Activated T-cell treated with anti-CD3 and anti-CD28 coated beads, Interleukin-2, amount 50 U/mL, for 4 hours (primary cell): Measurements from ENCODE around the gene METTL9. TPM values are rescaled to one million over a fixed set of nuclear protein-coding genes. Genes with fewer than 3 reads are reported as not detected.
"Not testable (repeated sequence)": the region's sequence is repeated elsewhere in the genome, so short reads cannot be mapped to it uniquely, and the experiment has no call there.

ENCODE experiments used
- ATAC-seq, 2 donors: fragments of 200-7000 bp; cut with Tn5 transposase; one replicate each; pipeline ENCODE4 v1.10.0; 2021
- DNase-seq: peaks from one replicate; pipeline ENCODE4 v3.0.0-alpha.2; 2020
- H3K27me3 Mint-ChIP-seq: one replicate; pipeline ENCODE4 v1.8.0; 2021; ENCODE audit warnings: low read depth, mixed read lengths
- H3K36me3 Mint-ChIP-seq: one replicate; pipeline ENCODE4 v1.8.0; 2022; ENCODE audit warnings: mixed read lengths; ENCODE audit not compliant: insufficient read depth
- H3K4me1 Mint-ChIP-seq: one replicate; pipeline ENCODE4 v1.8.0; 2021; ENCODE audit warnings: low read depth, mixed read lengths
- H3K4me3 Mint-ChIP-seq: one replicate; pipeline ENCODE4 v1.8.0; 2021; ENCODE audit warnings: mild to moderate bottlenecking, moderate library complexity, mixed read lengths
- H3K9me3 Mint-ChIP-seq: one replicate; pipeline ENCODE4 v1.8.0; 2021; ENCODE audit warnings: mixed read lengths
- total RNA-seq, 3 donors: library from RNA; stranded (reverse); gene quantifications; one replicate each; pipeline ENCODE4 v1.2.1, GENCODE V29; 2021

Gene METTL9
- total RNA-seq: 10 to 100 TPM; 66.4 to 75.8 (median 69.3) TPM

GRCh38 chr16:21599122-21600030 is at the start of gene METTL9:
Gene METTL9 (plus strand): TSS chr16:21599577. CDS start chr16:21599734, 157 bp downstream.
- peak; percentile 93 for DNase-seq
- no peaks in the 10 kb centered on the region for H3K9me3 Mint-ChIP-seq

GRCh38 chr16:21549975-21550374 is 49.4 kb upstream of the METTL9 start:
- not testable (repeated sequence) for H3K4me1 Mint-ChIP-seq, H3K4me3 Mint-ChIP-seq, H3K9me3 Mint-ChIP-seq, H3K27me3 Mint-ChIP-seq, DNase-seq, H3K36me3 Mint-ChIP-seq, ATAC-seq

More at GRCh38 chr16:21599122-21600030, at the start of gene METTL9:
- Mint-ChIP-seq H3K4me1 (peaks cover 53% of the 10 kb centered on the region), H3K27me3 (no peaks in the 10 kb centered on the region), H3K36me3 (no peaks in the 10 kb centered on the region), H3K4me3 (peak within 1 kb of the TSS; percentile 90)
- ATAC-seq: peak; percentile 95

GRCh38 chr16:21550435-21550834 is 48.9 kb upstream of the METTL9 start:
- H3K4me3 Mint-ChIP-seq, H3K9me3 Mint-ChIP-seq, H3K4me1 Mint-ChIP-seq, ATAC-seq, H3K36me3 Mint-ChIP-seq, H3K27me3 Mint-ChIP-seq, DNase-seq: not testable (repeated sequence)

GRCh38 chr16:21551076-21551475 is 48.3 kb upstream of the METTL9 start:
- H3K4me3 Mint-ChIP-seq, H3K27me3 Mint-ChIP-seq, H3K4me1 Mint-ChIP-seq, ATAC-seq, H3K36me3 Mint-ChIP-seq, DNase-seq, H3K9me3 Mint-ChIP-seq: not testable (repeated sequence)

- ATAC-seq, H3K27me3 Mint-ChIP-seq, H3K4me3 Mint-ChIP-seq, DNase-seq, H3K36me3 Mint-ChIP-seq, H3K4me1 Mint-ChIP-seq, H3K9me3 Mint-ChIP-seq: not testable (repeated sequence)
Measured at GRCh38 chr16:21551600-21551999, 47.8 kb upstream of the METTL9 start.

- not testable (repeated sequence) for DNase-seq, ATAC-seq, H3K4me1 Mint-ChIP-seq, H3K9me3 Mint-ChIP-seq, H3K36me3 Mint-ChIP-seq, H3K27me3 Mint-ChIP-seq
- H3K4me3 Mint-ChIP-seq: peak overlapping the region; percentile 3
Measured at GRCh38 chr16:21553481-21554296, 45.7 kb upstream of the METTL9 start.

- peak; percentile 96 to 97 for ATAC-seq
Measured at GRCh38 chr16:21554795-21555585, 44.4 kb upstream of the METTL9 start.

GRCh38 chr16:21555621-21556020 is 43.8 kb upstream of the METTL9 start:
- not testable (repeated sequence) for H3K4me3 Mint-ChIP-seq, ATAC-seq, DNase-seq, H3K9me3 Mint-ChIP-seq, H3K4me1 Mint-ChIP-seq, H3K36me3 Mint-ChIP-seq, H3K27me3 Mint-ChIP-seq

More at GRCh38 chr16:21554795-21555585, 44.4 kb upstream of the METTL9 start:
- peaks cover 6% of the 10 kb centered on the region for H3K4me1 Mint-ChIP-seq
- peaks cover 8% of the 10 kb centered on the region for H3K27me3 Mint-ChIP-seq
- peak; percentile 94 for DNase-seq
- H3K9me3 Mint-ChIP-seq: no peaks in the 10 kb centered on the region
- no peaks in the 10 kb centered on the region for H3K36me3 Mint-ChIP-seq
- peak overlapping the region; percentile 63 for H3K4me3 Mint-ChIP-seq

GRCh38 chr16:21556026-21556595 is 43.3 kb upstream of the METTL9 start:
- not testable (repeated sequence) for DNase-seq, H3K4me3 Mint-ChIP-seq, H3K9me3 Mint-ChIP-seq, H3K36me3 Mint-ChIP-seq, H3K27me3 Mint-ChIP-seq, ATAC-seq, H3K4me1 Mint-ChIP-seq

- not testable (repeated sequence) for H3K36me3 Mint-ChIP-seq, H3K4me1 Mint-ChIP-seq, ATAC-seq, H3K4me3 Mint-ChIP-seq, DNase-seq, H3K27me3 Mint-ChIP-seq, H3K9me3 Mint-ChIP-seq
Measured at GRCh38 chr16:21556651-21557241, 42.6 kb upstream of the METTL9 start.

GRCh38 chr16:21560462-21560861 is 38.9 kb upstream of the METTL9 start:
- Mint-ChIP-seq H3K36me3 (no peaks in the 10 kb centered on the region), H3K4me3 (no peak overlapping the region), H3K27me3 (peaks cover 5% of the 10 kb centered on the region), H3K9me3 (no peaks in the 10 kb centered on the region), H3K4me1 (no peaks in the 10 kb centered on the region)
- ATAC-seq (no peak), DNase-seq (no peak)

- Mint-ChIP-seq H3K36me3 (no peaks in the 10 kb centered on the region), H3K4me3 (no peak overlapping the region), H3K4me1 (peaks cover 3% of the 10 kb centered on the region), H3K27me3 (no peaks in the 10 kb centered on the region), H3K9me3 (no peaks in the 10 kb centered on the region)
- no peak for ATAC-seq
- DNase-seq: no peak
Measured at GRCh38 chr16:21563676-21564075, 35.7 kb upstream of the METTL9 start.

GRCh38 chr16:21564367-21564766 is 35.0 kb upstream of the METTL9 start:
- not testable (repeated sequence) for H3K36me3 Mint-ChIP-seq, DNase-seq, H3K4me3 Mint-ChIP-seq, H3K9me3 Mint-ChIP-seq, H3K4me1 Mint-ChIP-seq, H3K27me3 Mint-ChIP-seq, ATAC-seq
